GM18873 (cell line): ENCODE results near the gene DEFB115.
"Not testable (repeated sequence)": the region's sequence is repeated elsewhere in the genome, so short reads cannot be mapped to it uniquely, and the experiment has no call there.

Source experiments
- ATAC-seq: cut with Tn5 transposase; IDR thresholded peaks from one replicate; pipeline ENCODE4 v1.9.1; 2021; ENCODE audit warnings: mild to moderate bottlenecking, moderate library complexity, moderate number of reproducible peaks; ENCODE audit not compliant: unreplicated experiment, low FRiP score

Gene DEFB115, protein sequence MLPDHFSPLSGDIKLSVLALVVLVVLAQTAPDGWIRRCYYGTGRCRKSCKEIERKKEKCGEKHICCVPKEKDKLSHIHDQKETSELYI

DNA sequence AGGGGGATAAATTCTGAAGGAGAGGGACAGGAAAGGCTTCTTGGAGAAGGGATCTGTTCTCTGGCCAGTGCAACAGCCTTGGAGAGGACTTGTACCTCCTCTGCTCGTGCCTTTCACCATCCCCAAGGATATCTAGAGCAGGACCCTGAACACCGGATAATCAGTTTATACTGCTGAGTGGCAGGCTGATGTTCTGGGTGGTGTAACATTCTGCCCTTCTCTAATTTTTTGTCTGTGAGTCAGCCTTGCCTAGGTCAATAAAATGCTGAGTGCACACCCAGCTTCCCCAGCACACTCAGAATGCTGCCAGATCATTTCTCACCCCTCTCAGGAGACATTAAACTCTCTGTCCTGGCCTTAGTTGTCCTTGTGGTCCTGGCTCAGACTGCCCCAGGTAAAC is at the start of gene DEFB115:
TSS of gene DEFB115 (plus strand) at position 301 of the 400 bp plus-strand sequence. CDS start at position 301, 0 bp downstream.
- ATAC-seq: no peak

DNA sequence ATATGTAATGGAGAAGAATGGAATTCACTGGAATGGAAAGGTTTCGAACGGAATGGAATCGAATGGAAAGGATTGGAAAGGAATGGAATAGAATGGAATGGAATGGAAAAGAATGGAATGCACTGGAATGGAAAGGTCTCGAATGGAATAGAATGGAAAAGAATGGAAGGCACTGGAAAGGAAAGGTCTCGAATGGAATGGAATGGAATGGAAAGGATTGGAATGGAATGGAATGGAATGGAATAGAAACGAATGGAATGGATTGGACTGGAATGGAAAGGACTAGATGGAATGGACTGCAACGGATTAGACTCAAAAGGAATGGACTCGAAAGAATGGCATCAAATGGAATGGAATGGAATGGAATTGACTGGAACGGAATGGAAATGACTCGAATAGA is 20.5 kb upstream of the DEFB115 start:
- ATAC-seq: no peak

GRCh38 chr20:31237763-31238162 is 19.7 kb upstream of the DEFB115 start:
- ATAC-seq: no peak

GRCh38 chr20:31239139-31239538 is 18.3 kb upstream of the DEFB115 start:
- ATAC-seq: no peak

GRCh38 chr20:31256959-31257358 is 505 bp upstream of the DEFB115 start:
- ATAC-seq: no peak

DNA sequence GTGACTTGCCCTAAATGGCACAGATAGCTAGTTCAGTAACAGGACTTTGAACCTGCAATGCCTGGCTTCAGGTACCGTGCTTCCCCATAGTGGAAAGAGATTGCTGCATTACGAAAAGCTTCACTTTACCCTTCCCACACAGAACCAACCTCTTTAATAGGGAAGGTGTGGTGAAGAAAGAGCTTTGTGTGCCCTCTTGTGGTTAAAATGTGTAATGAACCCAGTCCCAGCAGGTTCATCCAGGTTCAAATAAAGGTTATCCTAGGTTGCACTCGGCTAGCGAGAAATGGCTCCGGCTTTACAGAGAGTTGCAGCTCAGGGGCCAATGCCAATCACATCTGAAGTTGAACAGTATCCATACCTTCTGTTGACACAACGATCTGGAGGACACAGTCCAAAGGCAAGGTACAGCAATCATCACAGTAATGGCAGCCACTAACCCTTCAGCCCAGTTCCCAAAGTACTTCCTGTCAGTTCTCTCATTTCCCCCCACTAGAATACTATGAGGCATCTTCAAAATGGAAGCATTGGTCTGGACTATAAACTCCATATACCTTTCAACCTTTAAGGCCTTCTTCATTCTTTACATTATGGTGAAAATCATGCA is 3.0 kb downstream of the DEFB115 start:
- no peak for ATAC-seq

- ATAC-seq: no peak
Observed at GRCh38 chr20:31274441-31274840, 17.0 kb downstream of the DEFB115 start.

DNA sequence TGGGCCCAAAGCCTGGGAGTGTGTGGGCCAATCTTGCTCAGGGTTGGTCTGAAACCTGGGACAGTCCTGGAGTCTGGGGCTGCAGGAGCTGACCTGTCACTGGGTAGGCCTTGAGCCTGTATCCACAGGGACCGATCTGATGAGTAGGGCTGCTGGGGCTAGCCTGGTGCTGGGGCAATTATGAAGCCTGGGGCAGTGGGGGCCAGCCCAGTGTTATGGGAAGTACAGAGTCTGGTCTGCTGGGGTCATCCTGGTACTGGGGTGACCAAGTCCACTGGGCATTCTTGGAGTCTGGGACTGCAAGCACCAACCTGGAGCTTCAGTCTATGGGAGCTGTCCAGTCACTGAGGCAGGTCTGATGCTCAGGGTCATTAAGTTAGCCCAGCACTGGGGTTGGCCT is 20.7 kb downstream of the DEFB115 start:
- no peak for ATAC-seq

- ATAC-seq: not testable (repeated sequence)
Observed at GRCh38 chr20:31284964-31285363, 27.5 kb downstream of the DEFB115 start.

DNA sequence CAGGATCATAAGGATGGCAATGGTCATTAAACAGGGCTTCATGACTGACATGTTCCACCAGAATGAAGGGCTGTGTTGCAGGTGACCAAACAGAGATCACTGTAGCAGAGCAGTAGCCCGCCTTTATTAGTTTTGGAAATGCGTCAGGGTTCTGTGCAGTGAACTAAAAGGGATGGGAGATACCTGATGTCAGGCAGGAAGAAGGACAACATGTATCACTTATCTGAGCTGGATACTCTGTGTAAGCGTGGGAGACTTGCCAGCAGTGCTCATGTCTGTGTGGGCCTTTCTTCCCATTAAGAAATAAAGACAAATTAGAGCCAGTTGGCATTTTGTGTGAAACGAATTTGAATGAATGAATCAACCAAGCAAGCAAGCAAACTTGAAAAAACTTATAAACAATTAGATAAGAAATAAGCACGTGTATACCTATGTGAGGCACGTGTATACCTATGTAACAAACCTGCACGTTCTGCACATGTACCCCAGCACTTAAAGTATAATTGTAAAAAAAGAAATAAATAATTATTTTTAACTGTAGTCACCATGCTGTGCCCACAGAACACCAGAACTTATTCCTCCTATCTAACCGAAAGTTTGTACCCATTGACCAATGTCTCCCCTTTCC is 51.2 kb downstream of the DEFB115 start, which contains the start of gene DEFB116:
TSS of gene DEFB116 (minus strand) at position 51 of the 628 bp plus-strand sequence. CDS start at position 51, 0 bp downstream.
- no peak for ATAC-seq
